Measurements from ENCODE around the gene ADAMTS9.

Gene ADAMTS9

GRCh38 chr3:64687781-64688604 is at the start of gene ADAMTS9:
Gene ADAMTS9, minus strand, starts transcription at chr3:64688000. Its CDS starts 343 bp downstream, at chr3:64687657.
- peak within 1 kb of the TSS in 20 of 21 experiments; percentile 43 to 91 (median 82) for H3K27ac ChIP-seq
- H3K4me3 ChIP-seq: peak within 1 kb of the TSS; percentile 35 to 61 (median 50)

- H3K27ac ChIP-seq: no peak overlapping the region
- no peak overlapping the region for H3K4me3 ChIP-seq
Observed at GRCh38 chr3:64732576-64732975, 44.8 kb upstream of the ADAMTS9 start.

GRCh38 chr3:64730681-64731080 is 42.9 kb upstream of the ADAMTS9 start:
- Histone ChIP-seq H3K4me3 (no peak overlapping the region), H3K27ac (no peak overlapping the region)

- Histone ChIP-seq H3K27ac (no peak overlapping the region), H3K4me3 (no peak overlapping the region)
Observed at GRCh38 chr3:64728994-64729393, 41.2 kb upstream of the ADAMTS9 start.

- Histone ChIP-seq H3K27ac (no peak overlapping the region), H3K4me3 (no peak overlapping the region)
Observed at GRCh38 chr3:64728428-64728827, 40.6 kb upstream of the ADAMTS9 start.

- no peak overlapping the region for H3K27ac ChIP-seq
- H3K4me3 ChIP-seq: no peak overlapping the region
Observed at GRCh38 chr3:64726414-64727090, 38.8 kb upstream of the ADAMTS9 start.

GRCh38 chr3:64718976-64719375 is 31.2 kb upstream of the ADAMTS9 start:
- Histone ChIP-seq H3K4me3 (no peak overlapping the region), H3K27ac (no peak overlapping the region)

- Histone ChIP-seq H3K27ac (no peak overlapping the region), H3K4me3 (no peak overlapping the region)
Observed at GRCh38 chr3:64717872-64718613, 30.2 kb upstream of the ADAMTS9 start.

GRCh38 chr3:64717411-64717810 is 29.6 kb upstream of the ADAMTS9 start:
- Histone ChIP-seq H3K27ac (no peak overlapping the region), H3K4me3 (no peak overlapping the region)

GRCh38 chr3:64716110-64716710 is 28.4 kb upstream of the ADAMTS9 start:
- Histone ChIP-seq H3K27ac (no peak overlapping the region), H3K4me3 (no peak overlapping the region)

GRCh38 chr3:64715211-64715982 is 27.6 kb upstream of the ADAMTS9 start:
- H3K27ac ChIP-seq: no peak overlapping the region

GRCh38 chr3:64708456-64708855 is 20.7 kb upstream of the ADAMTS9 start:
- H3K4me3 ChIP-seq: no peak overlapping the region
- no peak overlapping the region for H3K27ac ChIP-seq

More at GRCh38 chr3:64715211-64715982, 27.6 kb upstream of the ADAMTS9 start:
- no peak overlapping the region for H3K4me3 ChIP-seq

- Histone ChIP-seq H3K27ac (no peak overlapping the region), H3K4me3 (no peak overlapping the region)
Observed at GRCh38 chr3:64705946-64706345, 18.1 kb upstream of the ADAMTS9 start.

GRCh38 chr3:64696896-64697295 is 9.1 kb upstream of the ADAMTS9 start:
- Histone ChIP-seq H3K4me3 (no peak overlapping the region), H3K27ac (no peak overlapping the region)

GRCh38 chr3:64694114-64694513 is 6.3 kb upstream of the ADAMTS9 start:
- H3K4me3 ChIP-seq: no peak overlapping the region
- no peak overlapping the region for H3K27ac ChIP-seq

- Histone ChIP-seq H3K4me3 (no peak overlapping the region), H3K27ac (no peak overlapping the region)
Observed at GRCh38 chr3:64693031-64693430, 5.2 kb upstream of the ADAMTS9 start.

- Histone ChIP-seq H3K27ac (no peak overlapping the region), H3K4me3 (no peak overlapping the region)
Observed at GRCh38 chr3:64691051-64691450, 3.3 kb upstream of the ADAMTS9 start.

- Histone ChIP-seq H3K27ac (peak overlapping the region in 20 of 21 experiments; percentile 43 to 91 (median 82)), H3K4me3 (peak overlapping the region; percentile 35 to 61 (median 50))
Observed at GRCh38 chr3:64687086-64687780, 567 bp downstream of the ADAMTS9 start.

All from skin epidermis (tissue), 12 donors.